KOPT-K1 (cell line): ENCODE results near the gene NAXD.
"Not testable (repeated sequence)": the region's sequence is repeated elsewhere in the genome, so short reads cannot be mapped to it uniquely, and the experiment has no call there.

ENCODE experiments used
- H3K27ac ChIP-seq: fragments of 200-600 bp; sonication (generic); 2 replicates; pipeline ENCODE4 v1.5.1; 2016; ENCODE audit warnings: antibody characterized with exemption, mild to moderate bottlenecking, low read depth, low read length; ENCODE audit not compliant: poor library complexity, severe bottlenecking
- H3K36me3 ChIP-seq: fragments of 200-600 bp; sonication (generic); 2 replicates; pipeline ENCODE4 v1.5.1; 2017; ENCODE audit warnings: antibody characterized with exemption, mild to moderate bottlenecking, low read length, moderate library complexity; ENCODE audit not compliant: insufficient read depth
- H3K9me3 ChIP-seq: fragments of 200-600 bp; sonication (generic); 2 replicates; pipeline ENCODE4 v1.5.1; 2017; ENCODE audit warnings: antibody characterized with exemption, low read length, mild to moderate bottlenecking; ENCODE audit not compliant: insufficient read depth, poor library complexity, severe bottlenecking

NAXD gene

GRCh38 chr13:110652764-110653163 lies 37.4 kb downstream of the NAXD start:
- Histone ChIP-seq H3K36me3 (peaks cover 93% of the 10 kb centered on the region), H3K9me3 (no peaks in the 10 kb centered on the region), H3K27ac (no peak overlapping the region)

DNA sequence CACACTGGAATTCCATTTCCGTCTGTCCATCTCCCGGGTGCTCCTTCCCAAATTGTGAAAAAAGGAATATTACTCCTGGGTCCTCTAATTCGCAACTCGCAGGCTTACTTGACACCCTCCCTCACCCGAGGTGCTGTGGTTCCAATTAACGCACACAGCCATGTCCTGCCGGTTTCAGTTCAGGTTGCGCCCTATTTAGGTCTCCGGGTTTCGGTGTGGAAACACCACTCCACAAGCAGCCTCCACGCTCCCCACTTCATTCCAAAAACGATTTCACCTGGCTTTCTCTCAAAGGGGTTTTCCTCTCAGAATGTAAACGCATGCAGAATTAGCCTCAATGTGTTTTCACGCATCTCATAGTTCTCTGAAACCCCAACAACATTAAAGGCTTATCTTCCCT lies 37.9 kb downstream of the NAXD start:
- H3K9me3 ChIP-seq: no peaks in the 10 kb centered on the region
- peaks cover 93% of the 10 kb centered on the region for H3K36me3 ChIP-seq
- no peak overlapping the region for H3K27ac ChIP-seq

- Histone ChIP-seq H3K36me3 (peaks cover 87% of the 10 kb centered on the region), H3K27ac (no peak overlapping the region), H3K9me3 (no peaks in the 10 kb centered on the region)
These were observed 38.5 kb downstream of the NAXD start for GRCh38 chr13:110653851-110654250.

DNA sequence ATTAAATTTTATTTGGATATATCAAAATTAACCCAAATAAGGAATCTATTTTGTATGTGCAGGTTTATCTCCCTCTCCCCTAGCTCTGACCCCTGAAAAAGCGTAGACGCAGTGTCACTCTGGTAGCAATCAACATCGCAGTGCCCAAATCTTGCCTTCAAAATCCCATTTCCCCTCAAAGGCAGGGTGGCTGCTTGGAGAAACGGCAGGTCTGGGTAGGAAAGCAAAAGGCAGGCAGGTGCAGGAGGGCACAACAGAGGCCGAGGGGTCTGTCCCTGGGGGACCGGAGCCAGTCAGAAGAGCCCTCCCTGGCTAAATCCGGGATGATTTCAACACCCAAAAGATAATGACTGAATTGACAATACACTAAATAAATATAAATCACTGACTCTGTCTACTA lies 41.9 kb downstream of the NAXD start:
- no peak overlapping the region for H3K27ac ChIP-seq
- H3K36me3 ChIP-seq: peaks cover 78% of the 10 kb centered on the region
- peaks cover 12% of the 10 kb centered on the region for H3K9me3 ChIP-seq

GRCh38 chr13:110658218-110658911 lies 43.0 kb downstream of the NAXD start:
- H3K27ac ChIP-seq: not testable (repeated sequence)
- Histone ChIP-seq H3K36me3 (peaks cover 78% of the 10 kb centered on the region), H3K9me3 (peaks cover 15% of the 10 kb centered on the region)

- H3K36me3 ChIP-seq: peaks cover 78% of the 10 kb centered on the region
- H3K9me3 ChIP-seq: peaks cover 15% of the 10 kb centered on the region
These were observed 45.9 kb downstream of the NAXD start for GRCh38 chr13:110661256-110661655.

DNA sequence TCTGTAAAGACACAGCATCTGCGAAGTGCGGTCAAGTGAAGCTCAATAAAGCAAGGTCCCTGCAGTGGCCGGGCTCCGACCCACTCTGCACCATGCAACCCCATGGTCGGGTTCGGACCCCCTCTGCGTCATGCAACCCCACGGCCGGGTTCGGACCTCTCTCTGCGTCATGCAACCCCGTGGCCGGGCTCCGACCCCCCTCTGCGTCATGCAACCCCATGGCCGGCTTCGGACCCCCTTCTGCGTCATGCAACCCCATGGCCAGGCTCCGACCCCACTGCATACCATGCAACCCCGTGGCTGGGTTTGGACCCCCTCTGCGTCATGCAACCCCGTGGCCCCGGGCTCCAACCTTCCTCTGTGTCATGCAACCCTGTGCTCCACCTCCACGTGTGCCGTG lies 46.7 kb downstream of the NAXD start:
- Histone ChIP-seq H3K27ac (no peak overlapping the region), H3K36me3 (peaks cover 85% of the 10 kb centered on the region), H3K9me3 (peaks cover 15% of the 10 kb centered on the region)

More at GRCh38 chr13:110661256-110661655, 45.9 kb downstream of the NAXD start:
- H3K27ac ChIP-seq: no peak overlapping the region

GRCh38 chr13:110662777-110663443 lies 47.6 kb downstream of the NAXD start:
- H3K27ac ChIP-seq: no peak overlapping the region
- H3K9me3 ChIP-seq: peaks cover 15% of the 10 kb centered on the region
- H3K36me3 ChIP-seq: peaks cover 85% of the 10 kb centered on the region

- Histone ChIP-seq H3K9me3 (peaks cover 15% of the 10 kb centered on the region), H3K36me3 (peaks cover 88% of the 10 kb centered on the region), H3K27ac (no peak overlapping the region)
These were observed 48.1 kb downstream of the NAXD start for GRCh38 chr13:110663491-110663890.

DNA sequence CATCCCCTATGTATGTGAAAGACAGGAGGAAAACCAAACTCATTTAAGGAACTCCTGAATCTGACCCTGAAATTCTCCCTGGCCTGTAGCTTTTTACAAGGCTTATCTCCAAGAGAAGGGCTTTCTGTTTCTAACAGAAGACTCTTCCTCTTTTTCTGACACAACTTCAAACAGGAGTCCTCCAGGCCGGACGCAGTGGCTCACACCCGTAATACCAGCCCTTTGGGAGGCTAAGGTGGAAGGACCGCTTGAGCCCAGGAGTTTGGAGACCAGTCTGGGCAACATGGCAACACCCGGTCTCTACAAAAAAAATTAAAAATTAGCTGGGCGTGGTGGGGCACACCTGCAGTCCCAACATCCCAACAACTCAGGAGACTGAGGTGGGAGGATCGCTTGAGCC lies 48.7 kb downstream of the NAXD start:
- H3K27ac ChIP-seq: no peak overlapping the region
- peaks cover 93% of the 10 kb centered on the region for H3K36me3 ChIP-seq

GRCh38 chr13:110664673-110665072 lies 49.3 kb downstream of the NAXD start:
- Histone ChIP-seq H3K9me3 (peaks cover 15% of the 10 kb centered on the region), H3K36me3 (peaks cover 98% of the 10 kb centered on the region), H3K27ac (no peak overlapping the region)

More for the DNA sequence above, 48.7 kb downstream of the NAXD start:
- peaks cover 15% of the 10 kb centered on the region for H3K9me3 ChIP-seq

DNA sequence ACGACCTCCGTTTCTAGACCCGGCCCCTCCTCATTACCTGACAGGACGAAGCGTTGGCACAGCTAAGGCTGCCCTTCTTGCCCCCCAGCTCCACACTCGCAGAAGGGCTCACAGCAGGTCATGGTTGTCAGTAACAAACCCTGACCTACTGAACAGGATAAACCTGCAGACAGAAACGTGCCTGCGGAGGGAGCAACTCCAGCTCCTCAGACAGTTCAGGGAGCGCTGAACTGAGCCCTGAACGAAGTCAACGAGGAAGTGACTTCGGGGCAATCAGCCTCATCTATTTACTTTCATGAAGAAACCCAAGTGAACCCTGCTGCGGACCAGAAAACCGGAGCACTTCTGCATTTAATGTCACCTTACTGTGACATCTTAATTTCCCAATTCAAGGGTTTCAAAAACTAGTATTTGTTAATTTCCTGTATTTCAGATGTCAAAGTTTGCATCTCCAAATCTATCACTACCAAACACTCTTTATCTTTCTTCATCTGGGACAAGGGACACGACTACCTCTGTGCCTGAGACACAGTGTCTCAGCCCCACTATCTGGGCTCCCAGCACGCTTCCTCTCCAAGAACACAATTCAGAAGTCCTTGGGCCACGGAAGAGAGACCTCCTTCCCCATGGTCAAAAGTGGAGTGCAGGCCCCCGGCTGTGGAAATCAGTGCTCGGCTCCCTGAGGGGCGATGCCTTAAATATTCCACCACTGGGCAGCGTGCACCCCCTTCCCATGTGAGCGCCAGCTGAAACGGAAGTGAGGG lies 50.3 kb downstream of the NAXD start:
- Histone ChIP-seq H3K9me3 (peaks cover 15% of the 10 kb centered on the region), H3K27ac (no peak overlapping the region), H3K36me3 (peaks cover 96% of the 10 kb centered on the region)

GRCh38 chr13:110666255-110666533 lies 50.8 kb downstream of the NAXD start:
- peaks cover 11% of the 10 kb centered on the region for H3K9me3 ChIP-seq
- H3K27ac ChIP-seq: no peak overlapping the region
- H3K36me3 ChIP-seq: peaks cover 91% of the 10 kb centered on the region

GRCh38 chr13:110669036-110669435 lies 53.7 kb downstream of the NAXD start:
- Histone ChIP-seq H3K9me3 (no peaks in the 10 kb centered on the region), H3K36me3 (peaks cover 63% of the 10 kb centered on the region), H3K27ac (no peak overlapping the region)

DNA sequence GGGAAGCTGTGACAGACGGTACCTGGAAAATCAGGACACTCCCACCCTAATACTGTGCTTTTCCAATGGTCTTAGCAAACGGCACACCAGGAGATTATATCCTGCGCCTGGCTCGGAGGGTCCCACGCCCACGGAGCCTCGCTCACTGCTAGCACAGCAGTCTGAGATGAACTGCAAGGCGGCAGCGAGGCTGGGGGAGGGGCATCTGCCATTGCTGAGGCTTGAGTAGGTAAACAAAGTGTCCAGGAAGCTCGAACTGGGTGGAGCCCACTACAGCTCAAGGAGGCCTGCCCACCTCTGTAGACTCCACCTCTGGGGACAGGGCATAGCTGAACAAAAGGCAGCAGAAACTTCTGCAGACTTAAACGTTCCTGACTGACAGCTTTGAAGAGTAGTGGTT lies 54.5 kb downstream of the NAXD start:
- H3K36me3 ChIP-seq: peaks cover 55% of the 10 kb centered on the region
- H3K27ac ChIP-seq, H3K9me3 ChIP-seq: not testable (repeated sequence)
